Measurements from ENCODE around the gene STPG1.

STPG1 gene

DNA sequence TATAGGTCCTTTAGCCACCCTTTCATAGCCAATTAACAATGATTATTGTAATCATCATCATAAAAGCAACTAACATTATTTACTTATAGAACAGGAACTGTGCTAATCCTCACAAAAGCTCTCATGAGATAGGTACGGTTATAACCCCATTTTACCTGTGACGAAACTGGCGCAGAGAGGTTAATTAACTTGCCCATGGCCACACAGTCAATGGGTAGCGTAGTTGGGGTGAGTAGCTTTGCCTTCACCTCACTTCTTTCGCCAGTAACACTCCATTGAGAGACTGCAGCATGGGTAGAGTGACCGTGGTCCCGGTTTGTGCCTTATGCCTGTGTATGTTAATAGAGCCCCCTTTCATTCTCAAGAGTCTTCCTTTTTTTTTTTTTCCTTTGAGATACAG is 12.3 kb upstream of the STPG1 start:
- DNase-seq: no peak

DNA sequence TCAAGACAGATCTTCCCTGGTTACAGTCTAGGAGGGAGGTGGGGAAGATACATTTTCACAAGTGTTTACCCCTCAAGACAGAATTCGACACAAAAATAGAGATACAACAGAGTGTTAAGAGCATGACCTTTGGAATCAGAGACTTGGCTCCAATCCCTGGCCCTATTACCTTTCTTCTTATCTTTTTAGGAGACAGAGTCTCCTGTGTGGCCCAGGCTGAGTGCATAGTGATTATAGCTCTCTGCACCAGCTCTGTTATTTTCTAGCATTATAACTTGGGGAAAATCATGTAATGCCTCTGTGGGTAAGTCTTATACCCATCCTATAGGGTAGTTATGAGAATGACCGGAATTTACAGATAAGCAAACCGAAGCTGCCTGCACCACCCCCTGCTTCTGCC is 11.9 kb upstream of the STPG1 start:
- DNase-seq: no peak

DNA sequence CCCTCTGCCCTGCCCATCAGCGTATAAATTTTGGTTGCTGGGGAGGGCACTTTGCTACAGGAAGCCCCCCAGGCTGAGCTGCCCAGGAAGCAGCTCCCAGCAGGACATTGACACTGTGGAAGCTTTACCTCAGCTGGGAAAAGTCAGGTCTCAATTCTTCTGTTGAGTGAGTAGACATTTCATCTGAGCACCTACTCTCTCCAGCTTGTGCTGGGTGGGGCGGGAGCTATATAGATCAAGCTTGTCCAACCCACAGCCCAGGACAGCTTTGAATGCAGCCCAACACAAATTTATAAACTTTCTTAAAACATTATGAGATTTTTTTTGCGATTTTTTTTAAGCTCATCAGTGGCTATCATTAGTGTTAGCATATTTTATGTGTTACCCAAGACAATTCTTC is 11.4 kb upstream of the STPG1 start:
- no peak for DNase-seq

DNA sequence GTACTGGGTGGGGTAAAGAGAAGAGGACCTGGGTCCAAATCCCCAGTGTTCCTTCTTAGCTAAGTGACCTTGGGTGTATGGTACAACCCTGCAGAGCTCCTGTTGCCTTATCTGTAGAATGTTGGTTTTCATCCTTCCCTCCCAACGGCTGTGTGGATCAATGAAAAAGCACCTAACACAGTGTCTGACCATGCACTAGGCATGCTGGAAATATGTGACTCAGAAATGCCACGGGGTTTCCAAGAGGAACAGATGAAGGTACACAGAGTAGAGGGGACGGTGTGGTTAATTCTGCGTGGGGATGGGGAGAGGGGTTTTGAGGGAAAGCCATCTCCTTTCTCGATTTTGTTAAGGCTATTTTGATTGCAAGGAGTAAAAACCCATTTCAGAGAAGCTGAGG is 10.6 kb upstream of the STPG1 start:
- DNase-seq: no peak

DNA sequence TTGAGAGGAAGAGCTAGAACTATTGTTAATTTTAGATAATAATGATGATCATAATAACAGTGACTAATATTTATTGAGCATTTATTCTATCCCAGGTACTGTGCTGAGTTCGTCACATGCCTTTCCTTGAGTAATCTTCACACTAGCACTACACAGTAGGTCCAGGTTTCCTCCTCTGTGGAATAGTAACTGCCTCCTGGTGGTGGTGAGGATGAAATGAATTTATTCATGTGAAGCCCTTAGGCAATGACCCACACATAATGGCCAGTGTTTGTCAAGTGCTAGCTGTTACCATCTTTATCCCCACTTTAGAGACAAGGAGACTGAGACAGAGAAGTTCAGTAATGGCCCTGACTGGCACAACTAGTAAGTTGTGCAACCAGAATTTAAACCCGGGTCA is 7.9 kb upstream of the STPG1 start:
- DNase-seq: no peak

DNA sequence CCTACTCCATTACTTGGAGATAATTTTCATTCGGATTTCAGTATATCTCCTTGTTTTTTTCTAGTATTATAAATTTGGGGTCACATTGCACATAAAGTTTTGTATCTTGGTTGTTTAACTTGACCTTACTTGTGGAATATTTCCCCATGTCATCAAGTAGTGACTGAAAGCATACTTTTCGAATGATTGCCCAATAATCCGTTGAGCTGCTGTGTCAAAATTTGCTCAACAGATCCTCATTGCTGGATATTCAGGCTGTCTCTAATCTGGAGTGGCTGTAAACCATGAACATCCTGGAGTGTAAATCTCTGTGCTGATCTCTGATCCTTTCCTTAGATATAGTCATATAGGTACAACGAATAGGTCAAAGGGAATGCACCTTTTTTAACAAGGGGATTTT is 7.0 kb upstream of the STPG1 start:
- DNase-seq: no peak

DNA sequence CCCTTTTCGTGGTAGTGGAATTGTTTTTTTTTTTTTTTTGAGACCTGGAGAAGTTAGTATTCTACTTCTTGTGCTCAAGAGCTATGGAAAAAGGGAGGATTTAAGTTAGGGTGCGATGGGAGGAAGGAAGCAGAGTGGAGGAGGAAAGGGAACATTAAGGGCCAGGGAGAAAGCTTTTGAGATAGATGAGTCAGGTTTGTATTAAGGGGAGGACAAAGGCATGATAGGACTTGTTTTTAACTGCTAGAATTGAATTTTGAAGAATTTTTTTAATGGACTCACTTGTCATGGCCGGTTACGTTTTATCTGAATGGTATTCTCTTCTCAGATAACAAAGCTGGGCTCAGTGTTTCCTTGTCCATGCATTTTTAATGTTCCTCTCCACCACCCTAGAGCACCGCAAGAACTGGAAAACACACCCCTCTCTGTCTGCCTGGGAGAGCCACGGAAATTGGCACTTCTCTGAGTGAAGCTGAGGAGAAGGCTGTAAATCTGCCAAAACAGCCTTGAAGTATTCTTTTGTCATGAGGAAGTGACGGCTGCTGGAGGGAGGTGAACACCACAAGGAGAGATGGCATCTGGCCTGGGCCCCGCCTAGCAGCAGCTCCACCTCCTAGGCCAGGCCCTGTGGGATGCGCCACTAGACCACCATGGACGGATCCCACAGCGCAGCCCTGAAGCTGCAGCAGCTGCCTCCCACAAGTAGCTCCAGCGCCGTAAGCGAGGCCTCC is 5.5 kb upstream of the STPG1 start:
- DNase-seq: no peak

DNA sequence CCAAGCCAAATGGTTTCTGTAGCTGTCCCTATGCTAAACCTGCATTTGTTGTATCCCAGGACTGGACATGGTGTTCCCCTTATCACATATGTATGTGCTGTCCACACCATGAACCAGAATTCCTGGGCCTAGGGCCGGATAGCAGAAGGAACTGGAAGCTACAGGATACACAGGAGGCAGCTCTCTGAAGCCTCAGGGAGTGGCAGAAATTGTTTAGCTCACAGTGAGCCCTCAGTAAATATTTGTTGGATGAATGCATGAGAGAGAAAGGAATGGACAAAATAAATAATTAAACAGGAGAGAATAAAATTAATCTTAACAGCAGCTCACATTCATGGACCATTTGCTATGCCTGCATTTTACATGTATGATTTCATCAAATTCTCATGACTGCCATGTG is 4.1 kb upstream of the STPG1 start:
- no peak for DNase-seq

DNA sequence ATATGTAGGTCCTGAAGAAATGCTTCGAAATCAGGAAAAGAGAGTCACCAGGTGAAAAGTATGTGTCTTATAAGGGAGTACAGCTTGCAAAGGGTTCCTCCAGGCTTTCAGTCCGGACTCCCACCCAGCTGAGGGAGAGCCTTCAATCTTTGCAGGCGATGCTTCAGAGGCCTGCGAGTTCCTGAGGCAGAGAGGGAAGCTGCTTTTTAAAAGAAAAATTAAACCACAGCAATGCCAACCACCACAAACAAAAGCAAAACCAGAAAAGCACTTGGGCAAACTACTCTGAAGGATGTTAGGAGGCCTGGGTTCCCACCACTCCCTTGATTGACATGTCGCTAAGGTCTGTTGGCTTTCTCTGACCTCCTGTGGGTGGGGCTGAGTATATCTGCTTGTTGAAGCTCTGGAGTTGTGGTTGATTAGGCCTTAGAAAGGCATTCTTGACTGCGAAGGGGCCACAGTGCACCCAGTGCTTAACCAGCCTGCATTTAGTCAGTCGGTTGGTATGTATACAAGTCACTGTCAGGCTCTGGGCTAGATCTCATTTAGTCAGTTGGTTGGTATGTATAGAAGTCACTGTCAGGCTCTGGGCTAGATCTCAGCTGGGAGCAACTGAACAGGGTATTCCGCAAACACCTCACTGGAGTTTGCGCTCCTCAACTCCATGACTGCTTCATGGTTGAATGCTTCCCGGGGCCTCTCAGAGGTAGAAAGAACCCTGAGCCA is 3.2 kb upstream of the STPG1 start:
- peak; percentile 41 for DNase-seq

DNA sequence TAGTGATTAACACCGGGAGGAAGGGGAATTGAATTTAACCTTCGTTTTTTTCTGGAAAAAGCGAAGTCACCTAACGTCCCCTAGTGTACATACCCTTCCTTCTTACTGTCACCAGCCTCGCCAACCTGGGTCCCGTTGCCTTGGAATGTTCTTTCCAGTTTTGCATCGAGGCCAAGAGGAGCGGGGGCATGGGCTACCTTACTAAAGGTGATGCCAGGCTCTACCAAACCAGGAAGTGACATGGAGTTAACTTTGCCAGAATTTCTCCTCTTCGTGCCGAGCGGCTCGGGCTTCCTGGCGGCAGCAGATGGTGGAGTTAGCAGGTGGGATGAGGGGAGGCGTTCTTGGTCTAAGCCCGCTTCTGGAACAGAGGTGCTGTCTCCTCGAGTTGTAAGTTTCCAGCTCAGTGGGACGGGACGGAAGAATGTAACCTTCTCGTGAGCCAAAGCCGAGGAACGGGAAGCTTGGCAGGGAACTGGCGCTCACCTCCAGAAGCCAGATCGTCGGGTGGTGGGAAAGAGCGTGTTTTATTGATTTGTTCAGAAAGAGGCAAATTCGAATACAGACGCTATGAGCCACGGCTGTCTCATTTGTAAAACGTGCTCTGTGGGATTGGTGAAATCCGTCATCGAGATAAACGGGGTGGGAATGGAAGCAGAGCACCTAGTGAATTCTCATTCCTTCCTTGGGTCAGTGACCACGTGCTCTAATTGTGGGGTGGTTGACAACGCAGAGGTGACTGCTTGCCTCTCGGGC is 2.5 kb upstream of the STPG1 start:
- no peak for DNase-seq

DNA sequence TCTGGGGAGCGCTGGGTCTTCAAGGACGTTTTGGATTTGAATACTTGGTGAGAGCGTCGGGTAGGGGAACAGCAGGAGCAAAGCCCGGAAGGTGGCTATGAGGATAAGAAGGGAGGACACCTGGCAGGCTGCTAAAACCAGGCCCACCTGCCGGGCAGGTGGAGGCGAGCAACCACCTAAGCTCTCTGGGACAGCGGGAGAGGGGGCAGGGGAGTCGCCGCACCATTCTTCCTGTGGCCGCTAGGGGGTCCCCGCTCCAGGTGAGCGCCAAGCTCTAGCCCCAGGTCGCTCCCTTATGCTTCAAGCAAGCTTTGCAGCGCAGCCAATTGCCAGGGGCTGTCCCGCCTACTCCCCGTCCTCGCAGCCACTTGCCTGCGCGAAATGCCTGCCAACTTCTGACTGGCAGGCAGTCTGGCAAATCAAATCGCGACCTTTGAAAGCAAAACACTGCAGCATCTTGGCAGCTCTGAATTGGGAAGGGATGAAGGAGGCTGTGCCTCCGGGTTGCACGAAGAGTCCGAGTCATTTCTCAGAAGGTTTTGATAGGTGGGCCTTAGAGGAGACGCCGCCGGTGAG is 1.8 kb upstream of the STPG1 start, which contains the start of gene NIPAL3:
NIPAL3 (plus strand) TSS at position 469 of the 576 bp plus-strand sequence. CDS start 3,746 bp downstream, outside the sequence.
- DNase-seq: peak; percentile 98

DNA sequence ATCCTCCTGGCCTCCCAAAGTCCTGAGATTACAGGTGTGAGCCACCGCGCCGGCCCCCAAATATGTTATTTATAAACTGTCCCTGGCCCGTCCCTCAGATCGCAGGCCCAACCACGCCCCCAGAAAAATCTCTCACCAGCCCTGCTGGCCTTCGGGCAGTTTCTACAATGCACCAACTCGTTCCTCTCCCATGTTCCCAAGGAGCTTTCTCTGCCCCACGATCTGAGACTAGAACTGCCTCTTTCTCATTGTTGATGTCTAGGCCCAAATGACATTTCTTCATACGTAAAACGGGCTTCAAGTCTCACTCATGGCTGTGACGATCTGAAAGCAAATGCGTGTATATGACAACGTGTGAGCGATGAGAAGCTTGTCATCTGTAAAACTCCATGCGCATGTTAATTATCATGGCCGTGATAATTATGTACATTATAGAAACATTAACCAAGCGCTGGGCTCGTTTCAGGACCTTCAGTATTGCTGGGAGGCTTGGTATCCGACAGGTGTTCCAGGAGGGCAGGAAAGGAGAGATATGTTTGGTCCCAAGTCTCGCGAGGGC is 1.3 kb upstream of the STPG1 start:
- DNase-seq: no peak

DNA sequence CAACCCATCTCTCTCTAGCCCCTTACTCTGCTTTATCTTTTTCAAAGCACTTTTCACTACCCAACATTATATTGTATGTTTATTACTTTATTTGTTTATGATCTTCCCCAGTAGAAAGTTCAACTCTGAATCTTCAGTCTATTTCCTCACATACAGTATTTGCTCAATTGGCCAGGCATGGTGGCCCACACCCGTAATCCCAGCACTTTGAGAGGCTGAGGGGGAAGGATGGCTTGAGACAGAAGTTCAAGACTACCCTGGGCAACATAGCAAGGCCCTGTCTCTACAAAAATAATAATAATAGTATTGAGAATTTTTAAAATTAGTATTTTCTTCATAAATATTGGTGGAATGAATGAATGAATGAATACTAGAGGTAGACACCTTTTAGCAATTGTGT is 1.2 kb downstream of the STPG1 start:
- DNase-seq: no peak

DNA sequence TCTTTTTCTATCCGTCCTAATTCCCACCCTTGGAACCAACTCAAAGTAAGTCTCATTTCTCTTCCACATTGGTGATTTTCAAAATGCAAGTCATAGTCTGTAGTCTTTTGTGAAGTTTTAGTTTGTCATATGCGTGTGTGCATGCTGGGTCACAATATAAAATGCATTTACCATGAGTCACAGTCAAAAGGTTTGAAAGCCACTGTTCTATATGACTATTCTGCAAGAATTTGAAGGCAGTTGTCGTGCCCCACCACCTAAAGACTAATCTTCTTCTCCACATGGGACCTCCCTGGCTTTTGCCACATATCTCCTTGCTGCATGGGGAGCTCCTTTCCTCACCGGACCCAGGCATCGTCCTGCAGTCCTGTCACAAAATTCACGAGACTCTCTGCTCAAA is 1.6 kb downstream of the STPG1 start:
- DNase-seq: no peak

DNA sequence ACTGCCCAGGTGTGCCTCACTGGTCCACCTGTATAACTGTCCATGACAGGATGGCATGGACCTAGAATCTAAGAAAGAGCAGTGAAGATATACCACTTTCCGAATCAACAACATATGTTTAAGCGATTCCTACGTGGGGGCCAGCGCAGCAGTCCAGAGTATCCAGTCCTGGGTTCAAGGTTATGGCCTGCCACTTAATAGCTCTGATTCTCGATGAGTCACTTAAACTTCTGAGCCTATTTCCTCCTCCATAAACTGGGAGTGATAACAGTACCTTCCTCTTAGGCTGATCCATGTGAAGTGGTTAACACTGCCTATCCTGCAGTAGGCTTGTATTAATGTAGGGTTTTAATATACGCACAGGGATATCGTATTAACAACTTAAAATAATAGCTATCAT is 2.8 kb downstream of the STPG1 start:
- DNase-seq: no peak

DNA sequence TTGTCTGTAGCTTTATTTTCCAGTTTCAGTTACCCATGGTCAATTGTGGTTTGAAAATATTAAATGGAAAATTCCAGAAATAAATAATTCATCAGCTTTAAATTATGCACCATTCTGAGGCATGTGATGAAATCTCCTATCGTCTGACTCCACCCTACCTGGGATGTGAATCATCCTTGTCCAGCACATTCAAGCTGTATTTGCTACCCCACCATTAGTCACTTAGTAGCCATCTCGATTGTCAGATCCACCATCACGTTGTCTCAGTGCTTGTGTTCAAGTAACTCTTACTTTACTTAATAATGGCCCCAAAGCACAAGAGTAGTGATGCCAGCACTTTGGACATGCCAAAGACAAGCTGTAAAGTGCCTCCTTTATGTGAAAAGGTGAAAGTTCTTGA is 4.0 kb downstream of the STPG1 start:
- no peak for DNase-seq

DNA sequence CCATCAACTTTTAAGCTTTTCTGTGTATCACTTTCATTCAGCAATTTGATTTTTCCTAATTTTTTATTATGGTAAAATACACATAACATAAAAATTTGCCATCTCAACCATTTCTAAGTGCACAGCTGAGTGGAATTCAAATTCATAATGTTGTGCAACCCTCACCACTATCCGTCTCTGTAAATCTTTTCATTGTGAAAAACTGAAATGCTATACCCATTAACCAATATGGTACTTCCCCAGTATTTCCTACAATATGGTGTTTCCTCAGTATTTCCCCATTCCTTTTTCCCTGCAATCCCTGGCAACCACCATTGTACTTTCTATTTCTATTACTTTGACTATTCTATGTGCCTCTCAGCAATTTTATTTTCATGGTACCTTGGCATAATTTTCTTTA is 6.8 kb downstream of the STPG1 start:
- no peak for DNase-seq

DNA sequence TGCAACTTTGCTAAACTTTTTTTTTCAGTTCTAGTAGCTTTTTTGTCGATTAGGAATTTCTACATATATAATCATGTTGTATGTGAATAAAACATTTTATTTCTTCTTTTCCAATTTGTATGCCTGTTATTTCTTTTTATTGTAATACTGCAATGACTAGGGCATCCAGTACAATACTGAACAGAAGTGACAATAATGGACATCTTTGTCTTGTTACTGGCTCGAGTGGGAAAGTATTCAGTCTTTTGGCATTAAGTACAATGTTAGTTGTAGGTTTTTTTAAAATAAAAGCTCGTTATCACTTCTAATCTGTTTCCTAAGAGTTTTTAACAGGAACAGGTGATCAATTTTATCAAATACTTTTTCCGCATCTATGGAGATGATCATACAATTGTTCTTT is 9.8 kb downstream of the STPG1 start:
- no peak for DNase-seq

DNA sequence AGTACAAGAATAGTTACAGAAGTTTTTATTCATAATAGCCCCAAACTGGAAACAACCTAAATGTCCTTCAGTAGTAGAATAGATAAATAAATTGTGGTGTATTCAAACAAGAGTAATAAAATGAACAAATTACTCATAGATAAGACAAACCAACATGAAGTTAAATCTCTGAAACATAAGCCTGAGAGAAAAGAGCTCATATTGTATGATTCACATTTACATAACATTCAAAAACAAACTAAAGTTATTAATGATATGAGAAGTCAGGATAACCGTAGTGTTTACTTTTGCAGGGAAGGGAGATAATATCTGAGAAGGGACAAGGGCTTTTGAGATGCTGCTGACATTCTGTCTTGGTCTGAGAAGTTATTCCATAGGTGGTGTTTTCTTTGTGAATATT is 13.5 kb downstream of the STPG1 start:
- no peak for DNase-seq

DNA sequence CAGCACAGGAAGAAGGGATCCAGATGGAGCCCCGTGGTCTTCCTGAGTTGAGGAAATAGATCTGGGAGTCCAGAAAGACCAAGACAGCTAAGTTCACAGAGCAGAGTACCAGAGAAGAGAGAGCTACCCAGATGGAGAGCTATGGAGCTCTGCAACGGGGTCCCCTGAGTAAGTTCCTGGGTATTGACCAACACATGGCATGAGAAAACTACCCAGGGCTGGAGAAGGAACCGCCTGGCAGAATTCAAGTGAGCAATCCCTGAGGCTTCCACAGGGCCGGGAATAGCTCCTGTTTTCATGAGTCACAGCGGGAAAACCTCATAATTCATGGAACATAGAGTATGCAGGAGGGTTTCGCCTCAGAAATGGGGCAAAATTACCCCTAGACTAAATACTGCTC is 19.7 kb downstream of the STPG1 start:
- no peak for DNase-seq

DNA sequence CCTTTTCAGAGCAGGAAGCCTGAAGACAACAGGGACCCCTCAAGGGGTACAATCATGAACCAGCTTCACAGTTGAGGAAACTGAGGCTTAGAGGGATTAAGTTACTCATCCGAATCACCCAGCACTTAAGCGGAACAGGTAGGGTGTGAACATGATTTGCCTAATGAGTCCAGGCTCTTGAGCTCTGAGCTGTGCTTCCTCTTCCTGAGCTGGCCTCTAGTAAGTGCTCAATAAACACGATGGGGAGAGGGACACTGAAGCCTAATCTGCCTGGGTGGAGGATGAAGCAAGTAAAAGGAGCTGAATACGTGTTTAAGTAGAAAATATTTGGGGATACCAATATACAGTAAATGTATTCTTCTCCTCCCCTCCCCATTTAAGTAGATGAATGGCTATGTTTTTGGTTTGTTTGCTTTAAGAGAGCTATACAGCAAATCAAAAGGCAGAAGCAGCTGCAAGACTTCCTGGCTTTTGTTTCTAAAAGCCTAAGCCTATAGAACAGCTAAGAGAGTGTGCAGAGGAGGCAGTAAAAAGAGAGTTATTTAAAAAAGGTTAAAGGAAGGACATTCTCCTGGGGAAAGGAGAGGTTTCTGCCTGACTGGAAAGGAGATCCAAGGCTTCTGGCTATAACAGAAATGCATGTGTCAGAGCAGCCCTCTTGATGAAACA is 20.5 kb downstream of the STPG1 start:
- DNase-seq: no peak

DNA sequence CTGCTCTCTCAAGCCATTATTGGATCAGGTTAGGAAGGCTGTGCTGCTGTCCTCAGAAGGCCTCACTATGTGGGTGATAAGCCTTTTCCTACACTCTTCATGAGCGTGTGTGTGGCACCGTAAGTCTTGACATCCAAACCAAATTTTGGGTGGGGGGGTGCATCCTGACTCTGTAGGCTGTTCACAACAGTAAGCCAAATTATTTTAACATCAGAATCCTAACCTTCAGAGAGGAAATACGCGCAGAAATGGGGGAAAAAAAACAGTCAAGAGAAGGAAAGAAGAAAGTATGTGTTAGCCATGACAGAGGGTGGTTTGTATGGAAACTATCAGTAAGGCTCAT is 21.0 kb downstream of the STPG1 start:
- no peak for DNase-seq

Measured in CD4-positive, alpha-beta T cell treated with Interferon gamma for 1 hour (primary cell).